AG10803 (cell line): ENCODE measurements around the gene MYO1E.

Experiments
- DNase-seq: peaks from one replicate; pipeline ENCODE4 v3.0.0; 2010; ENCODE audit warnings: low read depth
- H3K4me3 ChIP-seq: 2 replicates; pipeline ENCODE4 v1.5.1; 2011; ENCODE audit warnings: mild to moderate bottlenecking, low read length, control low read depth
- CTCF ChIP-seq: conservative IDR thresholded peaks from 2 replicates; pipeline ENCODE4 v1.5.1; 2011; ENCODE audit warnings: mild to moderate bottlenecking, low read length, control low read depth, inconsistent platforms

The MYO1E gene

GRCh38 chr15:59199626-59200465 lies 172.8 kb downstream of the MYO1E start:
- DNase-seq = peak; percentile 44
- H3K4me3 ChIP-seq = no peak overlapping the region
- no peak for TF ChIP-seq CTCF

- no peak for TF ChIP-seq CTCF
- no peak overlapping the region for H3K4me3 ChIP-seq
- DNase-seq = no peak
These were observed 175.2 kb downstream of the MYO1E start for GRCh38 chr15:59197454-59197853.

GRCh38 chr15:59196416-59196815 lies 176.3 kb downstream of the MYO1E start:
- no peak overlapping the region for H3K4me3 ChIP-seq
- no peak for TF ChIP-seq CTCF
- no peak for DNase-seq

- DNase-seq = no peak
- TF ChIP-seq CTCF = no peak
- no peak overlapping the region for H3K4me3 ChIP-seq
These were observed 177.9 kb downstream of the MYO1E start for GRCh38 chr15:59194639-59195325.

GRCh38 chr15:59191855-59192237 lies 180.8 kb downstream of the MYO1E start:
- no peak overlapping the region for H3K4me3 ChIP-seq
- peak; percentile 90 for DNase-seq
- TF ChIP-seq CTCF = no peak

- no peak for TF ChIP-seq CTCF
- no peak overlapping the region for H3K4me3 ChIP-seq
- peak; percentile 21 for DNase-seq
These were observed 182.4 kb downstream of the MYO1E start for GRCh38 chr15:59190291-59190690.

- H3K4me3 ChIP-seq = no peak overlapping the region
- TF ChIP-seq CTCF = no peak
- no peak for DNase-seq
These were observed 183.4 kb downstream of the MYO1E start for GRCh38 chr15:59189241-59189640.
